IPS-NIHi11 (cell line): ENCODE measurements around the gene SGCA.

Source experiments
- DNase-seq: peaks from one replicate; pipeline ENCODE4 v3.0.0; 2012; ENCODE audit warnings: mixed read lengths, low spot score

SGCA gene

DNA sequence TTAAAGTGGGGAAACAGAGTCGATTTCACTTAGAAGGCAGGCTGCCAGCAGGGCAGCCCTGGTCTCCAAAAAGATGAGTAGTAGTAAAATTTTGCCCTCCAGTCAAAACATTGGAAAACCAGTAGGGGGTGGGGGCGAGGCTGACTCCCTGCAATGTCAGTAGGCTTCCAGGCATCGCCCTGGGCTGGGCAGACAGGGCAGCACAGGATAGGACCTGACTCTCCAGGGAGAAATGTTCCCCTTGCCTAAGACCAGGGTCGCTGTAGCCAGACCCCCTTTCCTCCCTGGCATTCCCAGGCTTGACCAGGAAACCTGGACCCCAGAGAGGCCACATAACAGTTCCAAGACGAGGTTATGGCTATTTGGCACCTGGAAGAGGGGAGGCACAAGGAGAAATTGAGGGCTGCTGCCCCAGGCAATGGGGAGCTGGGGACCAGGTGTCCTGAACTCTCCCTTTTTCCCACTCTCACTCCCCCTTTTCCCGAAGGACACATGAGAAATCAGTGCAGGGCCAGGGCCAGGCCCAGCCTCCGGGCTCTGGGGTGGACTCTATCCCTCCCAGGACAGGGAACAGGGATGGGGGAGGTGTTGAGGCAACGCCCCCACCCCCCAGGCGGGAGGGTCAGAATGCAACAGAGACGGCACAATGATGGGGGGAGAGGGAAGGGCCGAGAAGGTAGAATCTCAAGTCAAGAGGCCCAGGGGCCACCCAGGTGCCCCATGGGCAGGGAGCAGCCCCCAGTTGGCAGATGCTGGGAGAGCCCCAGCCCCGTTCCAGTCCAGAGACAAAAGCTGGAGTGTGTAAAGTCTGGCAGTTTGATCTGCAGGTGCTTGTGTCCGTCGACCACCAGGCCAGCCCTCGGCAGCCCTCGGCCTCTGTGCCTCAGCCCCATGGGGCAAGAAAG is 31.3 kb upstream of the SGCA start:
- no peak for DNase-seq

DNA sequence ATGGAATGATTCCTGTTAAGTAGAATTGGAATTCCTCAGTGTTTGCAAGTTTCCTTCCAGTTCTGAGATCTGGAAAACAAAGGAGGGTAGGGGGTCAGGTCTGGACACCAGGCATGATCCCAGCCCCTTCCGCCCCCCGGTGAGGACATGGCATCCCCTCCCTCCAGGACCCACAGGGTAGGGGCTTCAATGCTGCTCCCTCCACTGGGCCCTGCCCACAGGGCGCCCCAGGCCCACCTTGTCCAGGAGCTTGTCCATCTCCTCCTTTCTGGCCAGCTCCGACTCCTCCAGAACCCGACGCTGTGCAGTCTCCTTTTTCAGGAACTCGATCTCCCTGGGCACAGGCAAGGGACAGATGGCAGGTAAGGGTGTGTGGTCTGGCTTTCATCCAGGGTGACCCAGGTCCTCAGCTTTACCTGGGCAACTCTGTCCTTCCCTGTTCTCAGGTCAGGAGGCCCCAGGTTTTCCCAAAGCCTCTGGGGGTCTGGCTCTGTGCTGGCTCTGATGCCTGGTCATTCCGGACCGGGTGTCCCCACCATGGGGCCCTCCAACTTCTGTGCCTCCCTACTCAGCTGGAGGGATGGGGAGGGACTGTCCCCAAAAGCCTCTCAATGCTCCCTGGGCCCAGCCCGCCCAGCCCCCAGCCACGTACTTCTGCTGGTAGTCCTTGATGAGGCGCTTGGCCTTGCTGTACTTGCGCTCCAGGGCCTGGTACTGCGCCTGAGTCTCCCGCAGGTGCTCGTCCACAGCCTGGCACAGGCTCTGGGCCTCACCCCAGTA is 30.3 kb upstream of the SGCA start:
- DNase-seq = no peak

DNA sequence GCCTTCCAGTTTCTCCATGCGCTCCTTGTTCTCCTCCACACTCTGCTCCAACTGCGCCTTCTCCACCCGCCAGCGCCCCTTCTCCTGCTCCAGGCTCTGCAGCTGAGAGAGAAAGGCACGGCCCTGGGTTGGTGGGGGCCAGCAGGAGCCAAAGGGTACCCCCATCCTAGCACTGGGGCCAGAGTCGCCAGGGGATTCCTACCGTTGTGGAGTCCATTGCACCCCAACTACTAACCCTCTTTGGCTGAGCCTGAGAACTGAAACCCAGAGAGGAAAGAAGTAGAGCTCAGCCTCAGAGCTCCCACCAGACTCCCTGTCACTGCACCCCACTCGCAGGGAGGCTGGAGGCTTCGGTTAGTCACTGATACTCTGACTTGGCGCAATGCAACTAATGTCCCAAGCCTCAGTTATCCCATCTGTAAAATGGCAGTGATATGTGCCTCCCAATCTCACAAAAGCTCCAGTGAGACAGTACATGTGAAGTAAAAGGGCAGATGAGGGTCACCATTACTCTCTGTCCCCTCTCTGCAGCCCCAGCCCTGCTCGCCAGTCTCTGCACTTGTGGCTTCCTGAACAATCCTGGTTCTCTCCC is 29.6 kb upstream of the SGCA start:
- DNase-seq = no peak

DNA sequence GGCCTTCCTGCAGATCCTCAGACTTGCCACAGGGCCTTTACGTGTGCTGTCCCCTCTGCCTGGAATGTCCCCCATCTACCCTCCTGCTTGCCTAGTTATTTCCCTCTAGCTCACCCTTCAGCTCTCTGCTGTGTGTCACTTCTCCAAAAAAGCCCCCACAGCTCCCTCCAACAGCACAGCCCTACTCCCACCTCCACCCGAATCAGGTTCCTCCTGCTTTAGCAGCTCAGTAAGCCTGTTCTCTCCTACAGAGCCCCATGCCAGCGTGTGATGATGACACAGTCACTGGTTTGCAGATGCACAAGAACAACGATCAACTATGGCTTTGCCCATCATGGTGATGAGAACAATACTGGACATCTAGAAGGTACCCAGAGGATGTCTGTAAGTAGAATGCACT is 28.8 kb upstream of the SGCA start:
- DNase-seq = no peak

DNA sequence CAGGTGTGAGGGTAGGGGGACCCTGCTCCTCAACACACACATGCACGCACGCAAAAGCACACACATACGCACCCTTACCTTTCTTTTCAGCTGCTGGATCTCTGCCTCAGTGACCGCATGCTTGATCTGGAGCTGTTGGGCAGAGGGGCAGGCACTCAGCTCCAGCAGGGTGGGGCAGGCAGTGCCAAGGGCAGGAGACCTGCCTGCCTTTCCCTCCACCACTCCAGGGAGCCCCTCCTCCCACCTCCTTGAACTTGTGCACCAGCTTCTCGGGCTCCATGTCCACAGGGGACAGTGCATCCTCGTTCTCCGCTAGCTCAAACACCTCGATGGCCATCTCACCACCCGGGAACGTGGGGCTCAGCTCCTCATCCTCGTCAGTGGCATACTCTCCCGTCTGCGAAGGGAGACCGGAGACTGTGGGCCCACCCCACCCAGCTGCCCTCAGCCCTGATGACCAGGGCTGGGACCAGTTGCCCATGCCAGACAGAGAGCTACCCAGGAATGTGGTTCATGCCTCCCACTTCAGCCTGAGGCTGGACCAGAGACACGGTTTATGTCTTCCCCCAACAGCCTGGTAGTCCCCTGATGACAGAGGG is 26.5 kb upstream of the SGCA start:
- no peak for DNase-seq

DNA sequence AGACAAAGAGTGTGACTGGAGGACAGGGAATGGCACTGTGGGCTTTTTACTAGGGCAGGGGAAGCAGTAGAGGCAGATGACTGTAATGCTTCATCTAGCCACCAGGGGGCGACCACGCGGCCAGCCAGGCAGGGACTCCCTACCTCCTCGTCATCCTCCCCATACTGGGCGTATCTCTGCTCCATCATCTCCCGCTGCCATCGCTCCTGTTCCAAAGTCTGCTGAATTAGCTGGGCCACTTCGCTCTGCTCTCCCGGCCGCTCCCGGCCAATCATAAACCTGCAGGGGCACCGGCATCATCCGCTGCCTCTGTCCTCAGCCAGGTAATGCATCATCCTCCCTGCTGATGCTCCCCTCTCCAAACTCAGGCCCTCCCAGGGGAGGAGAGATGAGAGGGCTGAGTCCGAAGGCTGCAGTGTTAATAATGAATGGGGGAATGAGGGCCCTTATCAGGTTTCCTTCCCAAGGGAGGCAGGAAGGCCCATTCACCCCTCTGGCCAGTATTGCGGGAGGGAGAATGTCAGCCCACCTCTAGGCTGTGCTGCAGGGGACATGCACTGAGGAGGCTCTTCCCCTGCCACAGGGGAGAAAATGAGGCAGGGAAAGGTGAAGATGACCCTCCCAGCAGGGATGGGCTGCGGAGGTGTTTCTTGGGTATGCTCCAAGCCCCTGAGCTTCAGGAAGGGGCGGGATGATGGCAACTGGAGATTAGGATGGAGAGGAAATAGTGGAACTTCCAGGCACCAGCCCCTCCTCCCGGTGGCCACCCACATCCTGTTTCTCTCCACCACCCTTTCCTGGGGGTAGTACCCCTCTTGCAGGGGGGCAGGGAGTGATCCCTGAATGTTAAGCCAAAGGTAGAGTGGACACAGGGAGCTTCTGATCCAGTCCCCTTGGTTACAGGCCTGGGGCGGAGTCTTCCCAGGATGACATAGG is 25.6 kb upstream of the SGCA start:
- DNase-seq = peak; percentile 91

DNA sequence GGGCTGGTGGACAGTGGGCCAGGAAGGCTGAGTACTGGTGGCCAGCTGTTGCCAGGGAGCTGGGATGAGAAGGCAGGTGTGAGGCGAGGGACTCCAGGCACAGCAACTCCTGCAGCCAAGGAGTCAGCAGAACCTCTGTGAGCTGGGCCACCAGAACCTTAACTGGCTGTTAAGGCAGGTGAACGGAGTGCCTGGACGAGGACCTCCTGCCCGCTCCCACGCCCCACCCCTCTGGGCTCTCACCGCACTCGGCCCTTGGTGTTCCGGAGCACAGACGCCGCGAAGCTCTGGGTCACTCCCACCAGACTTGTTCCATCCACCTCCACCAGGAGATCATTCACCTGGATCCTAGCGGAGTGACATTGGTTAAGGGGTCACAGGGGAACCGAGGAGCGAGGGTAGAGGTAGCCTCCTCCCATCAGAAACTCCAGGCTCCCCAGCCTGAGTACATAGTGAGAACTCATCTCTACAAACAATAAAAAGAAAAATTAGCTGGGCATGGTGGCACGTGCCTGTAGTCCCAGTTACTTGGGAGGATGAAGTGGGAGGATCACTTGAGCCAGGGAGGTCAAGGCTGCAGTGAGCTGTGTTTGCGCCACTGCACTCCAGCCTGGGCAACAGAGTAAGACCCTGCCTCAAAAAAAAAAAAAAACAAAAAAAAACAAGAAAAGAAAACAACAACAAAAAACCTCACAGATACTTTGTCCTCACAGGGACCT is 24.6 kb upstream of the SGCA start:
- DNase-seq = no peak

DNA sequence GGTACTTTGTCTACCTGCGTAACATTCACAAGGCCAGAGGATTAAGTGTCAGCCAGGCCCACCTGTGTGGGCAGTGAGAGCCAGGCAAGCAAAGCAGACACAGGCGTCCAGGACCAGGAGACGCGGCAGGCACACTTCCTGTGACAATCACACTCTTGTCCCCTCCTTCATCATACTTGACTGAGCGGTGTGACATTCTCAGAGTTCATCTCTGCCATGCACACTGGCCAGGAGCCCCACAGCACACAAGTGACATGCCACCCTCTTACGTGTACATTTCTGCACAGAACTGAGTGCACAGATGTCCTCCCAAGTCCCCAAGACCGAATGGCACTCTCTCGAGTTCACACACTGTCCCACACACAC is 24.1 kb upstream of the SGCA start:
- no peak for DNase-seq

DNA sequence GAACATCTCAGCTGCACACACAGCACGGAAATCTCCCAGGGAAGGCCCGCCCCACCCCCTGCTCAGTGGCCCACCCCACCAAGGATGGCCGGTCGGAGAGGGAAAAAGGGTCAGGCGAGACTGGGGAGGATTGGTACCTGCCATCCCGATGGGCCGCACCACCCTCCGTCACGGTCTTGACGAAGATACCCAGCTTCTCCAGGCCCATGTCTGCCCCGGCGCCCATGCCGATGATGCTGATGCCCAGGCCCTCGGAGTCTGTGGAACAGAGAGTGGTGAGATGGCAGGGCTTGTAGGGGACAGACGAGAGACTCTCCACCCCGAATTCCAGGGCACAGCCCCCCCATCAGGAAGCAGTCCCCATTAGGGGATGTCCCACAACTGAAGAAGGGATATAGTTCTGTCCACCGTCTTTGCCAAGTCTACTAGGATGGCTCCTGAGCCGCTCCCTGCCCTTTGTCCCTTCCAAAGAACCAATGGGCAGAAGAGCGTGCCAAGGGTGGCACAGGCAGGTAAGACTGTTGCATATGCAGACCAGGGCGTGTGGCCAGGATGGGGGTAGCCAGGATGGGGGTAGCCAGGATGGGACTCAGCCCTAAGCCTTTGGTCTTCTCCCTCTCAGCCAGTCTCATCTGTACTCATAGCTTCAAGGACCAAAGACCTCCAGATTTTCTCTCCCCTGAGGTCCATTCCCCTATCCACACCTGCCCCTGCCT is 22.2 kb upstream of the SGCA start:
- no peak for DNase-seq

DNA sequence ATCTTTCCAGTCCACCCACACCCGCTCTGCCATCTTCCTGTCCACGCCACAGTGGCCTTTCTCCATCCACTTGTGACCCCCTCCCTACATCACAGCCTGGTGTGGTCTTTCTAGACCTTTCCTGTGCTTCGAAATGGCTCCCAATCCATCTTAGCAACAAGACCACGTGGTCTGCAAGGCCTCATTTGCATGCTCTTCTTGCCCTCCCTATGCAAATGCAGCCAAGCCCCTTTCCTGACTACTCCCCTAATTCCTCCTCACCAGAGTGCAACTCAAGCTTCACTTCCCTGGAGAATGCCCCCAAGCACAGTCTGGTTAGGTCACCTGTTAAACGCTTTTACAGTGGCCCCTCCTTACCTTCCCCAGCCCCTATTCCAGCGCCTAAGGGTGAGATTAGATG is 21.4 kb upstream of the SGCA start:
- no peak for DNase-seq

DNA sequence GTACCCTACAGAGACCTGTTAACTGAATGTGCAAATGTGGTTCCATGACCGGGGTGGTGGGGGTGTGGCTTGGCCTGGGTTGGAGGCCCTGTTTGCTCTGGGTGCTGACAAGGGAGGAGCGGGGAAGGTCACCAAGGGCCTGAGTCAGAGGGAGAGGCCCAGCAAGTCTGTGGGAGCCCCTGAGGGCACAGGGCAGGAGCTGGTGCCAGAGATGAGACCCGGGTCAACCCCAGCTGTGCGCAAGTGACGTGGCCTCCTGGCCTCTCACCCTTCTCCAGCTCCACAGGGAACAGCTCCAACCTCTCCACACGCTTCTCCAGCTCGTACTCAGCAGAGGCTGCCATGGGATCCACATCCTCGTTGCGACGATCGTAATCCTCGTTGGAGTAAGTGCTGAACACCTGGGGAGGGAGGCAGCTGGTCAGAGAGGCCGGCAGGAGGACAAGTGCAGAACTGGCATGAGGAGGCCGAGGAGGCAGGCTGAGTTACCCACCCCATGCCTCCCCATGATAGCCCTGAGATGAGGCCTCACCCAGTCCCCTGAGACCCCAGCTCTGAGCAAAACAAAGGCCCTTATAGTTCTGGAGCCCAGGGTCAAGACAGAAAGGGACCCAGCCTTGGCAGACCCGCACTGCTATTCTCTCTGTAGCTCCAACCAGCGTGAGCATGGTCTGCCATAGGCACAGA is 20.8 kb upstream of the SGCA start:
- DNase-seq = no peak

DNA sequence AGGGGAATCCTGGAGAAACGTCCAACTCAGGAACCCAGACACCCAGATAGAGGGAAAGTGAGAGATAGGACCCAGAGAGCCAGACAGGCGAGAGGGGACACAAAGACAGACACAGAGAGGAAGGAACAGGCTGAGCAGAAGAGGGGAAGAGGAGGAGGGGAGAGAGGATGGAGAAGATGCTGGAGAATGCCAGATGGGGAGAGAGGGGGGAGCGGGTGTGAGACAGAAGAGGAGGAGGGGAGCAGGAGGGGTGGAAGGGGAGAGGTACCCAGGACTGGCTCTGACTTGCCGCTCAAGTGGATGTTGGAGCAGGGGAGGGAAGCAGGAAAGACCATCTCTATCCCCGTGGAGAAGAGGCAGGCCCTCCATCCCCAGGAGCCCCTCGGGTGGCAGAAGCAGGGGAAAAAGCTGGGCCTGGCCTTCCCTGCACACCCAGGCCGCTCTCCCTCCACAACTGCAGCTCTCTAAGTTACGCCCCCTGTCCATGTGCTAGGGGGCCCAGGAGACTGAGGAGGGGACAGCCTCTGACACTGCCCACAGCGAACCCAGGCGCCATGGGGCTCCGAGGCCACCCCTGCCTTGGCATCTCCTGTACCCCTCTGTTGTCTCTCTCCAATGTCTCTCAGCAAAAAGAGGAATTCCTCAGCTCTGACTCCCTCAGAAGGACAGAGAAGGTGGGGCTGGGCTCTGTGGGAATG is 20.1 kb upstream of the SGCA start:
- DNase-seq = no peak

DNA sequence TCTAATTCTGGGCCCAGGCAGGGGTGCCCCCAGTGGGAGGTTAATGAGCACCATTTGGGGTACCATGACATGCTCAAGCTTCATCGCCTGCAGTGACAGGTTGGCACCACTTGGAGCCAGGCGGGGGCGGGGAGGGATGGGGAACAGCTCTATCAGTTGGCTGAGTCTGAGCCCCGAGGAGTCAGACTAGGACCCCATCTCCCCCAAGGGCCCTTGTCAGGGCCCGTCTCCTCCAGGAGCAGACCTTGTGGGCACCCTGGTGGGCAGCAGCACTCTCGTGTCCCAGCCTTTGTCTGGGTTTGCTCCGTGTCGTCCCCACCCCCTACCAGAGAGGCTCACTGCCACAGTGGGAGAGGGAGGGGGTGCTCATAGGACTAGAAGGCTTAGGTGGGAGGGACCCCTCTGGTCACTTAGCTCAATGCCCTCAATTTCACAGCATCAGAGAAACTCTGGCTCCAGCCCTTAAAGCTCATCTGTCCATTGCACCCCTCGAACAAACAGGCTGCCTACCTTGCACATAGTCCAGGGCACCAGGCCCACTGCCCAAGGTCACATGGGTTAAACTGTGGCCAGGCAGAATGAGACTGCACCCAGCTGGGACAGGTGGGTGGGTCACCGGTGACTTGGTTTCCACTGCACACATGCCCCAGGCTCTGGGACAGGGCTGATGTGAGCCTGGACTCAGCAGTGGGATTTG is 19.4 kb upstream of the SGCA start:
- no peak for DNase-seq

DNA sequence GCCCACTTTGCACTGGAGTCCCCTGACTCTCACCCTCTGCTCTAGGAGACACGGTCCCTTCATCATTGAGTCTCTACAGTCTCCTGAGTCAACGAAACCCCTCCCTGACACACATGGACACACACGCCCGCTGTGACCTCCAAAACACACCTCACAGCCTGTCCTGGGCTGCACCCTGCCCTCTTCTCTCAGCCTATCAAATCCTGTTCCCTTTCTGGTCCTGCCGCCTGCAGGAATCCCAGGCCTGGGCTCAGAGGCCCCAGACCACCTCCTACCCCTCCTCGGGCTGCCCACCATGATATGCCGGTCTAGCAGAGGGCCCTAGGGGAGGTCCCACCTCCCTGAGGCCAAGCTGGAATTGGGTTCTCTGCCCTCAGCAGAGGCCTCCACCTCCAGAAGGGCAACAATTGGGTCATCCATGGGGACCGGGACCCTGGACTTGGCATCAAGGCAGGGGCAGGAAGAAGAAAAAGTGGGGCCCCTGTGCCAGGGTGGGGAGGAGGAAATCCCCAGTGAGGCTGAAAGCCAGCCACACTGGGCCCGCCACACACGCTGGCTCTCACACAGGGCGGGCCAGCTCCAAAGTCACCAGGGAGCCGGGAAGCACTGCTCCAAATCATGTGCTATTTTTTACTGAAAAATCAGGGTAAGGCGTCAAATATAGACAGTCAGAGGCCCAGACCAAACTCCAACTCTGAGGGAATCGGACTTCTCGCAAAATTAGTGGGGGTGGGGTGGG is 18.7 kb upstream of the SGCA start:
- DNase-seq = no peak

DNA sequence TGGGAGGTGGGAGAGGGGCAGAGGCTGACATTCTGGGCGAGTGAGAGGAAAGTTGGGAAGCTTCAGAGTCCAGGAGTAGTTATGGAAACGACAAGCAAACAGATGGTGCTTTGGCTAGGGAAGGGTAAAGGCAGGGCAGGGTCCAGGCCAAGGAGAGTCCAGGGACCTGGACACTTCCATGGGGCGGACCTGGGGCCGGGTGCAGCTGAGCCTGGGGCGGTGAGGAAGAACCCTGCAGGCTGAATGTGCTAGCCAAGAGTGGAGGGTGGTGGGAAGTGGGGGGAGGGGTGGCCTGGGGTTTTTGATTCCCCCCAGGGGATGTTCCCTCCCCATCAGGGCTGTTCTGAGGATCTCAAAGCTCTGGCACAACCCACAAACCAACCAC is 18.0 kb upstream of the SGCA start:
- DNase-seq = no peak

DNA sequence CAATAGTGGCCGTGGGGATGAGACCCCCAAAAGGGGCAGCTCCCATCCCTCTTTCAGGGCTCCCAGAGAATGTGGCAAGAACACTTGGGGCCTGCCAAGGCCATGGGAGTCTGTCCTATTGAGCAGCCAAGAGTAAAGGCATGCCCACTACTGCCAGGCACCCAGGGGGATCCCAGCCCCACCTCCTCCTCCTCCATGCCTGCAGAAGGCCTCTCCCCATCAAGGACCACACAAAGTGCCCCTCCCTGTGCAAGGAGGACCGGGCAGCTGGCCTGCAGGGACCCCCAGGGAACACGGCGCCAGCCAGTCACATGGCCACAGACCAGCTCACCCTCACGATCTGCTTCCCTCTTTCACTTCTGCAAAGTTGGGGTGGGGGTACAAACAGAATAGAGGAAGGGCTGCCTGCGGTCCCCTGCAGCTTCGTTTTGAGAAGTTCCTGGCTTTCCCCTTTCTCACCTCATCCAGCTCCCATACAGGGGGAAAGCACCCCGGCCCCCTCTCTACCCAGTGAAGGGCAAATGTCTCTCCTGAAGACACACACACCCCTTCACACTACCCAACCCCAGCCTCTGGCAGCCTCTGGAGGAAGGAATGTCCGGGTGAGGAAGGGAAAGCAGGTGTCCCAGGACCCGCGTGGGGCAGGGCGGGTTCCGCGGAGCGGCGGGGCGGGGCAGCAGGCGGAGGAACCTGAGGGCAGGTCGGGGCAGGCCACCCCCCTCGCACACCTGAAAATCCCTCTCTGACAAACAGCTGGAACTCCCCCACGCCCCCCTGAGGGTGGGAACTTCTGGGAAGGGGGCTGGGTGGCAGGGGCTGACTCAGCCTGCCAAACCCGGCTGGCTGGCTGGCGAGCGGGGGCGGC is 17.3 kb upstream of the SGCA start:
- DNase-seq = peak; percentile 57

DNA sequence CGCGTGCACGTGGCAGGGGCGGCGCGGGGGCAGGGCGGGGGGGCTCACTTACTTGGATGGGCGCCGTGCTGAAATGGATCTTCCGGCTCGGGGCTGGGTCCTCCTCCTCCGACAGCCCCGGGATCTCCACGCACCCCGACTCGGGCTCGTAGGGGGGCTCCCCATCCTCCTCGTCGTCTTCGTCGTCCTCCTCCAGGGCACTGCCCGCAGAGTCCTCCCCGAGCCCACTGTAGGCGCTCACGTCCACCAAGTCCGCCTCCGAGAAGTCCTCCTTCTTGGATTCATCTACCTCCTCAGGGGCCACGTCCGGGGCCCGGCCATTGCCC is 16.8 kb upstream of the SGCA start:
- DNase-seq = no peak
